SW480 (cell line): Measurements from ENCODE around the gene FGF11.
"Not testable (repeated sequence)": the region's sequence is repeated elsewhere in the genome, so short reads cannot be mapped to it uniquely, and the experiment has no call there.

Experiments used
- DNase-seq: peaks from one replicate; pipeline ENCODE4 v3.0.0-alpha.2; 2016; ENCODE audit warnings: low spot score

FGF11 gene

GRCh38 chr17:7462474-7463371 is 23.4 kb downstream of the FGF11 start:
- DNase-seq: no peak

GRCh38 chr17:7463372-7463846 is 24.1 kb downstream of the FGF11 start:
- no peak for DNase-seq

GRCh38 chr17:7464081-7464480 is 24.8 kb downstream of the FGF11 start:
- DNase-seq: no peak

- DNase-seq: no peak
Measured at GRCh38 chr17:7465597-7466275, 26.4 kb downstream of the FGF11 start.

GRCh38 chr17:7466318-7466638 is 27.0 kb downstream of the FGF11 start:
- no peak for DNase-seq

GRCh38 chr17:7466639-7467341 is 27.5 kb downstream of the FGF11 start:
- no peak for DNase-seq

- DNase-seq: no peak
Measured at GRCh38 chr17:7467498-7467897, 28.2 kb downstream of the FGF11 start.

- no peak for DNase-seq
Measured at GRCh38 chr17:7468290-7468689, 29.0 kb downstream of the FGF11 start.

GRCh38 chr17:7468804-7469389 is 29.6 kb downstream of the FGF11 start:
- DNase-seq: no peak

- DNase-seq: not testable (repeated sequence)
Measured at GRCh38 chr17:7469843-7470242, 30.5 kb downstream of the FGF11 start.

GRCh38 chr17:7470457-7470973 is 31.2 kb downstream of the FGF11 start:
- DNase-seq: not testable (repeated sequence)

GRCh38 chr17:7471729-7472128 is 32.4 kb downstream of the FGF11 start:
- DNase-seq: no peak

GRCh38 chr17:7474767-7475166 is 35.5 kb downstream of the FGF11 start:
- not testable (repeated sequence) for DNase-seq

- DNase-seq: no peak
Measured at GRCh38 chr17:7475764-7476422, 36.6 kb downstream of the FGF11 start.

GRCh38 chr17:7476494-7476893 is 37.2 kb downstream of the FGF11 start:
- peak; percentile 44 for DNase-seq

GRCh38 chr17:7476951-7477350 is 37.6 kb downstream of the FGF11 start:
- DNase-seq: no peak

- DNase-seq: no peak
Measured at GRCh38 chr17:7477392-7478275, 38.3 kb downstream of the FGF11 start.

GRCh38 chr17:7478276-7479212 is 39.2 kb downstream of the FGF11 start:
- DNase-seq: peak; percentile 38
